Lung microvascular endothelial cell (primary cell): Measurements from ENCODE around the gene TTN. TPM values are rescaled to one million over a fixed set of nuclear protein-coding genes. Genes with fewer than 3 reads are reported as not detected.

Experiments used
- DNase-seq, 2 donors: peaks; one replicate each; pipeline versions ENCODE4 v3.0.0 to v3.0.0-alpha.2; 2010; ENCODE audit warnings: low read depth in 2 of 2
- total RNA-seq: library from RNA; depleted of rRNA; stranded (reverse); fragments of >200 nt; gene quantifications from 2 replicates; pipeline ENCODE4 v1.2.1, GENCODE V29; 2014

Gene TTN
- total RNA-seq, 1 donor from 2014 or later, result 0.60 TPM

DNA sequence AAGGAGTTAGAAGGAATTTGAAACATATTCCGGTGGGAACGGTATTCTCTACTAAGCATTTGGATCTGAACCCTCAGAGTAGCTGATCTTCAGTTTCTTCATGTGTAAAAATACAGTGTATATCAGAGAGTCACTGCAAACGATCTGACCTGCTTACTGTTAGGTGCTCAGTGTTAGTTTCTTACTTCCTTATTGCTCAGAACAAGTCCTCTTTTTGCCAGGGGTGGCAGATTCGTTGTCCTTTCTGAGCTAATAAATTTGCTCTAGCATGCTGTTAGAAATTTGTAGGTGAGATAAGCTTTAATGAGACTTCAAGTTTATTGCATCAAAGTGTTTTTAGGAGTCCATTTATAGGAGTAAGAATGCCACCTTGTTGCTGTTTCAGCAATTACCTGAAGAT, 311.2 kb downstream of the TTN start:
- DNase-seq, result no peak

DNA sequence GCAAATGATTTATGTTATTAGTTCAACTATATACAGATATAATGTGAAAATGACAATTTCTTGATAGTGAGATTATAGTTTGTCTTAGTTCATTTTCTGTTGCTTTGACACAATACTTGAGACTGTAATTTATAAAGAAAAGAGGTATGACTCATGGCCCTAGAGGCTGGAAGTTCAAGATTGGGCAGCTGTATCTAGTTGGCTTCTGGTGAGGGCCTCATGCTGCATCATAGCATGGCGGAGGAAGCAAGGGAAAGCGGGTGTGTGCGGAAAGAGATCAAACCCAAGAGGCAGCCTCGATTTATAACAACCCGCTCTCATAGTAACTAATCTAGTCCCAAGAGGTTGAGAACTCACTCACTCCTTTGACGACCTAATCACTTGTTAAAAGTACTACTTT, 315.6 kb downstream of the TTN start:
- no peak for DNase-seq

DNA sequence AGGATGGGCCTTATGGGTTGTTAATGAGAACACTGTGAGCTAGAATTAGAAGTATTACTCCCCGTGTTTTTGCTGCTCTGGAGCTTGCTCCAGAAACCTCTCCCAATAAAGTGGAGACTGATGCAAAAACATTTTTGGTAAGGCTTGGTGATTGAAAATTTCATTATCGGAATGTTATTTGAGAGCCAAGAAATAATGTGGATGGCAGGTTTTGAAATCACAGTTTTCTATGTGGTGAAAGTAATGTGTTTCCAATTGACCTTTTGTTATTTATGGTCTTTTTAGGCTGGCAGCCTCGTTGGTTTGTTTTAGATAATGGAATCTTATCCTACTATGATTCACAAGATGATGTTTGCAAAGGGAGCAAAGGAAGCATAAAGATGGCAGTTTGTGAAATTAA, 321.9 kb downstream of the TTN start:
- DNase-seq, result no peak

DNA sequence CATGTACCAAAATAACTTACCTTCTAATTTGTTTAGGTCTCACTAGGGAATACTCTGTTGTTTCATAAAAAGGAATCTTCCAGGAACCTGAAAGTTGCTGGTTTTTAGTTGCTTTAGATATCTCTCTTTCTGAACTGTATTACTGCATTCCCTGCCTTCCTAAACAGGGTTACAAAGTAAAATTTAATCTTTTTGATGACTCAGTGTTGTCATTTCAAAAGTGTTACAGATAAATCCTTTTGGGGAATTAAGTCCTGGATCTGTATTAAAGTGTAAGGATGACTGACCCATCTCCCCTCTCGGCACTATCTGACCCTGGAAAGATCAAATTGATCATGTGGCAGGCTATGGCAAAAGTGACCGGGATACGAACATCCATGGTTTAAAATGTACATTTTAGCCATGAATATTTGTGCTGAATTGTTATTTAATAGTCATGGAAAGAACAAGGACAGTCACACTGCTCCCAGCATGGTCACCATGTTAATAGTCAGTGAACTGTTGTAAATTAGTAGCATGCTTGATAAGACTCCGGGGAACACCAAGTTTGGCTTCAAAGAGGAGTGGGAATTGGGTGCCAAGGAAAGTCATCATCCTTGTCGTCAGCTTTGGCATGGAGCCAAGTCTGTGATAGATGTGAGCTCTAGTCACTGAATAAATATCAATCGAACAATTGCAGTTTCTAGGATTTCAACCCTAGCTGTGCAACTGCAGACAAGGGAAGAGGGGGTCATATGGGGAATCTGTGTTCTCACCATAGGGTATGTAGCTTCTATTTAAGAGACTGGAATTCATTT, 322.8 kb downstream of the TTN start:
- peak; percentile 54 to 58 for DNase-seq

DNA sequence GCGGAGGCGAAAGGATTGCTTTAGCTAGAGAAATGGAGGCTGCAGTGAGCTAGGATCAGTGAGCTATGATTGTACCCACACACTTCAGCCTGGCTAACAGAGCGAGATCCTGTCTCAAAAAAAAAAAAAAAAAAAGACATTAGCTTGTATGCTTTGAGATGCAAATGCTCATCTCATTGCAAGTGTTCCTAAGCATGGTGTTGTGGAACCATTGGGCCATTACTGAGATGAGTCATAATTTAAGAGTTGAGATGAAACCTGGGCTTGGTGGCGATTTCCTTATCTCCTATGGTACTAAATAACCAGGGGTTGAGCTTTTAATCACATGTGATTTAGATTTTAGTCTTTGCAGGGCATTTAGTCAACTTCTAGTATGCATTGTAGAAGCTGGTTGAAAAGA, 324.8 kb downstream of the TTN start:
- DNase-seq, result no peak

DNA sequence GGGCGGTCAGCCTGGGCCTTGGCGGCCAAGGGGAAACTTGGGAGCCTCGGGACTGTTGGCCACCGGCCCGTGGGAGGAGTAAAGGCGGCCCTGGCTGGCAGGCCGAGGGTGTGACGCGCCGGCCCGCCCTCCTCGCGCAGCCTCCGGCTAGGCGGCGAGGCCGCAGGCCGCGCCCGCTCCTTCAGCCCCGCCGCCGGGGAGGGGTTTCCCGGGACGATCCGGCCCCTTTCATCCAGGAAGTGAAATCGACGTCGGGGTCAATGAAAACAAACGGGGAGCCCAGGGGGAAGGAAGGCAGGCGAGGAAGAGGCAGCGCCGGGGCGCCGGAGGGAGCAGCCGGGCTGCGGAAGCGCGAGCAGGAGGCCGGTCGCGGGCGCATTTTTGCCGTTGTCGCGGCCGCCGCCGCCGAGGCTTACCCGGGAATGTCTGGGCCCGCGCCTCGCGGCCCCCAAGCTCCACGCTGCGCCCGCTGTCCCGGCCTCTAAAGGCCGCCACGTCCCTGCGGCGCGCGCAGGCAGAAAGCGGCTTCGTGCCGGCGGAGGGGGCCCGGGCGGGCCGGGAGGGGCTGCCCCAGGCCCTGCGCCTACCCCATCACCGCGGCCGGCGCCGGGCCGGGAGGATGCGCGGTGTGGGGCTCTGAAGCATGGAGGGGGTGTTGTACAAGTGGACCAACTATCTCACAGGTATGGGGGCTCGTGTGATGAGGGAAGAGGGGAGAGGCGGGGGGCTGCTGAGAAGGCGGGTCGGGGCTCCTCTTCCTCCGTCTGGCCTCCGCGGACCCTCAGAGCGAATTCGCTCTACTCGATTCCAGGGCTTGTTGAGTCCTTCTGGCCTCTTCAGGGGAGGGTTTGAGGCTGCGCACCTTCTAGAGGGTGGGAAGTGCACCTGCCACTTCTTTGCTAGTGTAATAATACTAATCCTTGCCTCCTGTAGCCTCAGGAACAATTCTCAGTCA, 326.7 kb downstream of the TTN start, which contains the start of gene PLEKHA3:
TSS of gene PLEKHA3 (plus strand) at position 231 of the 955 bp plus-strand sequence. CDS start at position 644, 413 bp downstream.
- DNase-seq, result peak; percentile 84 to 96

DNA sequence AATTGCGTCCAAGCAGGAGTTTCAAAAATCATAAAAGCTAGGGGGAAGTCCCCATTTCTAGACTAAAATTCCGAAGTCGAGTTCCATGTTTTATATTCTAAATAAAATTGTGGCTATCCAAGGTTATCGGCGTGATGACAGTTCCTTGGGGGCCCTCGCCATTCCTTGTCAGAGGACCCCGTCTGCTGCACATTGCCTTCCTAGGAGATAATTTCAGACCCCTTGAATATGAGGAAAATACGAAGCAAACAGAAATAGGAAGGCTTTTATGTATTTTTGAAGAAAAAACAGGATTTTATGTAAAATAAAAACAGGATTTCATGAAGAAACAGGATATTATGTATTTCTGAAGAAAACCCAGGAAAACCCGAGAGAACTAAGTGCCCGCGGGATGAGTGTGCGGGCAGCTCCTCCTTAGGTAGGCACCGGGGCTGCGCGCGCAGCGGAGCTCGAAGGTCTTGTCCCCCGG, 327.4 kb downstream of the TTN start:
- DNase-seq, result peak; percentile 1 to 4

DNA sequence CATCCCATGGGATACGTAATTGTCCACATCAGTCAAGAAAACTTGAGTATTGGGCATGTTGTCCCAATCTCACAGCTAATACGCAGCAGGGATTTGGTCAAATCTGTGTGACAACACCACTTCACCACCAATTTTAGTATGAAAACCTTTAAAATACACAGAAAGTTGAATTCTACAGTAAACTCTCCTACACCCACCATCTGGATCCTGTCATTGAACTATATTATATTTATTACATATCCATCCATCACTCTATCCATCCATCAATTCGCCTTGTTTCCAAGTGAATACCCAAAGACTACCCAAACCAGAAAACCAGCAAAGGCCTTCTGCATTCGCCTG, 328.0 kb downstream of the TTN start:
- no peak for DNase-seq

DNA sequence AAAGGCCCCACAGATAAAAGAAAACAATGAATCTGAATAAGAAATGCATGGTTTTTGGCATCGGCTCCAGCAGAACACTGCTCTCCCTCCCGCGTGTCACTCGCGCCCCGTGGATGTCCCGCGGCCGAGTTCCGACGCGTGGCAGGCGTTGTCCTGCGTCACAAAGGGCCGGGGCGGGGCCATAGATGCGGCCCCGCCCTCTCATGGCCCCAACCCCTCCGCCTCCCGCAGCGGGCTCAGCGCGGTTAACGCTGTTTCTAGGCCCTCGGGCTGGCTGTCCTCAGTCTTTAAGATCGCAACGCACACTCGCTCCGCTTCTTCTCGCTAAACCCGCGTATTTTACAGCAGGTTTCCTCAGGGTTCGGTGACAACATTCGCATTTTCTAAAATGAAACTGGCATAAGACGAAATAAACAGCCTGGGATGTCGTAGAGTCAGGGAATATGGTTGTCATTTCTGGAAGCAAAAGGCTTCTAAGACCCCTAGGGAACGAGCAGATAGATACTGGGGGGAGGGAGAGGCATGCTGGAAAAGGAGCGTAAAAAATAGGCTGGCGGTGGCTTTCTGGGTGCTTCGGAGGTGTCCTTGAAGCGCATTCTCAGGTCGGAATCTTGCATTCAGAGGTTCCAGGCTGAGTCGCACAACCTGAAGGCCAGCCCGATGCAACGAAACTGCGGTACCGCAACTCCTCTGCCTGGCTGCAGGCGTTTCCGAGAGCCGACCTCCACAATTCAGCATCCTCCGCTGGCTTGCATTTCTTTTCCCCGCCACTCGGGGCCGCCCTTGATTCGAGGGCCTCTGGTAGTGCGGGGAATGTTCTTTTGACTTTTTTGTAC, 328.6 kb downstream of the TTN start, which contains the start of gene FKBP7:
TSS of gene FKBP7 (minus strand) at position 162 of the 836 bp plus-strand sequence. CDS start at position 61, 101 bp downstream.
- peak; percentile 82 to 84 for DNase-seq

DNA sequence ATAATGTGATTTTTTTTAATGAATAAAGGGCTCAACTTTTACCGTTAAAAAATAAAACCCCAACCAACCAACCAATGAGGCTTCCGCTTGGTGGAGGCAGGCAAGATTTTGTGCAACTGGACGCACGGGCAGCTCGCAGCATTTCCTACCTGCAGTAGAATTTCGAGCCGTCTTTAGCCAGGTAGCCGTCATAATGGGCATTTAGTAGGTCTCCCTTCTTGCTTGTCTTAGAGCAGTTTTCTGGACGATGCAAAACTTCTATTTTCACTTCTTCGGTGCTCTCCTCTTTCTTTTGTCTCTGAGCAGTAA, 329.1 kb downstream of the TTN start:
- DNase-seq, result peak; percentile 16 to 35

DNA sequence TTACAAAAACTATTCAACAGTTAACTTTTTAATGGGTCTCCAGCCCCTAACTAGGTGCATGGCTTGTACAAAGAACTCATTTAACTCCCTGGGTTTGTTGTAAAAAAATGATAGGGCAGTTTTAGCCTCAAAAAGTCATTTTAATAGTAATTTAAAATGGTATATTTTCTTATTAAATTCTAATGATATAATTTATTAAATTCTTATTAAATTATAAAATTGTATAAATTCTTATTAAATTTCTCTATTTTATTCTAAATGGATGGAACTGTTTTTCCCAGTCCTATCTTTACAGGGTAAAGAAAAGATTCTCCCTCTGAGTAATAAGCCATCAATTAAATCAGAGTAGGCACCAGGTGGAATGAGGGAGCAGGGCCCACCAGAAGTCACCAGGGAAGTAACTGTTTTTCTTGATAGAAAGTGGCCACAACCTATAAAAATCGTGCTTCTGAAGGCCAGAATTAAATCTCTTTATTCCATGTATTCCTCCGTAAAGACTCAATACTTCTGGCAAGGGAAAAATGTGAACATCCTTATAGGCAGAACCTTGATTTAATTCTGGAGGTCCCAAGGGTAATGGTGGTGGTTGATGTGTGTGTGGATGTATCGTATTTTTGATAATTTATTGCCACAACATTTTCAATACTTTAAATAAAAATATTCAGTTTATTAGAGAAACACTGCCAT, 329.6 kb downstream of the TTN start:
- no peak for DNase-seq

DNA sequence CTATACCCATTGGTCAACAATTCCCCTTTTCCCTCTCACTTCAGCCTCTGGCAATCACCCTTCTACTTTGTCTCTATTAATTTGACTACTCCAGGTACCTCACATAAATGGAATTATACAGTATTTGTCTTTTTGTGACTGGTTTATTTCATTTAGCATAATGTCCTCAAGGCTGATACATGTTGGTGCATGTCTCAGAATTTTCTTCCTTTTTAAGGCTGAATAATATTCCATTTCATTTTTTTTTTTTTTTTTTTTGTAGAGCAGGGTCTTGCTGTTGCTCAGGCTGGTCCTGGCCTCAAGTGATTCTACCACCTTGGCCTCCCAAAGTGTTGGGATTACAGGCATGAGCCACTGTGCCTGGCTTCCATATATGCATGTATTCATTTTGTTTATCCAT, 330.7 kb downstream of the TTN start:
- no peak for DNase-seq

Other genes starting within 250 kb of the TTN start
- gene CCDC141, start 242.7 kb upstream of the TTN start, total RNA-seq, result 0.20 and 0.87 TPM in 2 replicates